HEK293T (cell line): ENCODE results near the gene SORBS1.
A peak's percentile ranks its signal among the peaks of the same experiment; 100 is the strongest.

Experiments used
- CTCF ChIA-PET: fragments of 350-600 bp; formaldehyde crosslinking; extraction: SDS; loops from one replicate; lab custom pipeline; 2021; ENCODE audit warnings: antibody characterized with exemption, inconsistent platforms; lab: Yijun Ruan, JAX
- POLR2A ChIA-PET: fragments of 350-600 bp; formaldehyde crosslinking; extraction: SDS; loops from one replicate; lab custom pipeline; 2020; ENCODE audit warnings: antibody characterized with exemption, inconsistent platforms; lab: Yijun Ruan, JAX
- DNase-seq: peaks from one replicate; pipeline ENCODE4 v3.0.0; 2012; ENCODE audit warnings: mixed read lengths; ENCODE audit errors: extremely low spot score
- ARNT ChIP-seq: fragments of 450-650 bp; IDR thresholded peaks from 2 replicates; pipeline ENCODE4 v1.6.1; 2017; ENCODE audit warnings: mild to moderate bottlenecking
- BHLHE40 ChIP-seq: fragments of 450-650 bp; IDR thresholded peaks from 2 replicates; pipeline ENCODE4 v1.6.1; 2016; ENCODE audit warnings: mild to moderate bottlenecking, moderate library complexity, borderline replicate concordance
- CTBP1 ChIP-seq: fragments of 450-650 bp; IDR thresholded peaks from 2 replicates; pipeline ENCODE4 v1.6.1; 2016; ENCODE audit warnings: borderline replicate concordance
- ELF4 ChIP-seq: fragments of 450-650 bp; IDR thresholded peaks from 2 replicates; pipeline ENCODE4 v1.6.1; 2017; ENCODE audit warnings: antibody characterized with exemption
- FOXA1 ChIP-seq: fragments of 450-650 bp; IDR thresholded peaks from 2 replicates; pipeline ENCODE4 v1.6.1; 2016; ENCODE audit warnings: mild to moderate bottlenecking
- FOXK2 ChIP-seq: fragments of 450-650 bp; IDR thresholded peaks from 2 replicates; pipeline ENCODE4 v1.6.1; 2016; ENCODE audit warnings: mild to moderate bottlenecking
- FOXM1 ChIP-seq: fragments of 450-650 bp; IDR thresholded peaks from 2 replicates; pipeline ENCODE4 v1.6.1; 2017; ENCODE audit warnings: mild to moderate bottlenecking, borderline replicate concordance
- HDGF ChIP-seq: fragments of 450-650 bp; IDR thresholded peaks from 2 replicates; pipeline ENCODE4 v1.6.1; 2017; ENCODE audit warnings: antibody characterized with exemption, borderline replicate concordance
- L3MBTL2 ChIP-seq: fragments of 450-650 bp; conservative IDR thresholded peaks from 2 replicates; pipeline ENCODE4 v1.6.1; 2016; ENCODE audit warnings: mild to moderate bottlenecking
- LEF1 ChIP-seq: fragments of 450-650 bp; IDR thresholded peaks from 2 replicates; pipeline ENCODE4 v1.6.1; 2017; ENCODE audit warnings: mild to moderate bottlenecking, borderline replicate concordance
- NFRKB ChIP-seq: fragments of 450-650 bp; IDR thresholded peaks from 2 replicates; pipeline ENCODE4 v1.6.1; 2016; ENCODE audit warnings: mild to moderate bottlenecking, moderate library complexity
- SP1 ChIP-seq: fragments of 450-650 bp; IDR thresholded peaks from 2 replicates; pipeline ENCODE4 v1.6.1; 2017
- SUZ12 ChIP-seq: fragments of 450-650 bp; IDR thresholded peaks from 2 replicates; pipeline ENCODE4 v1.6.1; 2016; ENCODE audit warnings: mild to moderate bottlenecking
- TARDBP ChIP-seq: fragments of 450-650 bp; IDR thresholded peaks from 2 replicates; pipeline ENCODE4 v1.6.1; 2016
- ZNF384 ChIP-seq: fragments of 450-650 bp; IDR thresholded peaks from 2 replicates; pipeline ENCODE4 v1.6.1; 2016
- TF ChIP-seq, protein P1 (sequence below): fragments of 450-650 bp; IDR thresholded peaks from 2 replicates; pipeline ENCODE4 v1.6.1; 2016

SORBS1 gene

DNA sequence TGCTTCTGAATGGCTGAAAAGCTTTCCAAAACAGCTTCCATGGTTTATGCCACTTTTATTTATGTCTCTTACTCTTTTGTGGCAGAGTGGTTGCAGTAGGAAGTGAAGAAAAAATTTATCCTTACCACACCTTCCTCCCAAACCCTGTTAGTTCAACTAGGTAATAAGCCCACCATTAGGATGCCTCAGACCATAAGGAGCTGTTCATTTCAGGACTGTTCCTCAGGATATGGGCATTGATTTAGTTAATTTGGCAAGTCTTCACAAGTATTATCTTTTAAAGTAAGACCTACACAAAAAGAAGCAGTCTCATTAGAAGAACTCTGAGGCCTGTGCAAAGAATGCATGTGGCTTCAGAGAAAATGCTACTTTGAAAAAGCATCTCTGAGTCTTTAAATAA lies 187.5 kb downstream of the SORBS1 start:
- DNase-seq = no peak
- POLR2A ChIA-PET = interaction anchor here (0.6 kb wide), 1 partner anchor 240 kb away, joined by 3 read pairs; no protein-coding TSS in a partner anchor
- CTCF ChIA-PET = interaction anchor here (0.5 to 5.4 kb wide), 15 partner anchors 10 to 744 kb away, joined by 3 to 68 read pairs (median 5); no protein-coding TSS in a partner anchor
- TF ChIP-seq ZNF384 = no peak
- TF ChIP-seq TARDBP = no peak
- TF ChIP-seq FOXA1 = no peak

GRCh38 chr10:95364342-95364741 lies 196.8 kb downstream of the SORBS1 start:
- no peak for TF ChIP-seq ARNT
- no peak for TF ChIP-seq HDGF
- no peak for TF ChIP-seq CTBP1
- TF ChIP-seq FOXK2 = no peak
- no peak for TF ChIP-seq L3MBTL2
- TF ChIP-seq LEF1 = no peak
- TF ChIP-seq ZNF384 = no peak
- TF ChIP-seq FOXM1 = no peak
- TF ChIP-seq ELF4 = no peak
- TF ChIP-seq NFRKB = no peak
- no peak for TF ChIP-seq SUZ12
- TF ChIP-seq, protein P1, sequence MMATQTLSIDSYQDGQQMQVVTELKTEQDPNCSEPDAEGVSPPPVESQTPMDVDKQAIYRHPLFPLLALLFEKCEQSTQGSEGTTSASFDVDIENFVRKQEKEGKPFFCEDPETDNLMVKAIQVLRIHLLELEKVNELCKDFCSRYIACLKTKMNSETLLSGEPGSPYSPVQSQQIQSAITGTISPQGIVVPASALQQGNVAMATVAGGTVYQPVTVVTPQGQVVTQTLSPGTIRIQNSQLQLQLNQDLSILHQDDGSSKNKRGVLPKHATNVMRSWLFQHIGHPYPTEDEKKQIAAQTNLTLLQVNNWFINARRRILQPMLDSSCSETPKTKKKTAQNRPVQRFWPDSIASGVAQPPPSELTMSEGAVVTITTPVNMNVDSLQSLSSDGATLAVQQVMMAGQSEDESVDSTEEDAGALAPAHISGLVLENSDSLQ = no peak
- no peak for TF ChIP-seq BHLHE40
- no peak for TF ChIP-seq SP1
- TF ChIP-seq FOXA1 = no peak
- TF ChIP-seq TARDBP = no peak
- ChIA-PET CTCF (interaction anchor here (0.7 to 6.8 kb wide), 6 partner anchors 10 to 181 kb away, joined by 3 to 54 read pairs (median 6); no protein-coding TSS in a partner anchor), POLR2A (no interaction called here)
- DNase-seq = no peak

- DNase-seq = peak; percentile 73
- CTCF ChIA-PET = interaction anchor here (0.6 to 6.8 kb wide), 15 partner anchors 9 to 277 kb away, joined by 3 to 54 read pairs (median 3); no protein-coding TSS in a partner anchor
- TF ChIP-seq ARNT = no peak
- TF ChIP-seq LEF1 = no peak
- no peak for TF ChIP-seq L3MBTL2
- no peak for TF ChIP-seq ZNF384
- no peak for TF ChIP-seq NFRKB
- TF ChIP-seq, protein P1 = no peak
- no peak for TF ChIP-seq FOXA1
- no peak for TF ChIP-seq TARDBP
- no peak for TF ChIP-seq SUZ12
- no peak for TF ChIP-seq BHLHE40
- no peak for TF ChIP-seq HDGF
- no peak for TF ChIP-seq SP1
- no peak for TF ChIP-seq FOXM1
- no peak for TF ChIP-seq ELF4
- POLR2A ChIA-PET = interaction anchor here (1.0 kb wide), 1 partner anchor 118 kb away, joined by 3 read pairs; no protein-coding TSS in a partner anchor
Observed at GRCh38 chr10:95363303-95363912, 197.8 kb downstream of the SORBS1 start.

GRCh38 chr10:95360122-95360714 lies 201.0 kb downstream of the SORBS1 start:
- DNase-seq = no peak
- TF ChIP-seq, protein P1 = no peak
- TF ChIP-seq FOXM1 (no peak), BHLHE40 (no peak), ELF4 (no peak), CTBP1 (no peak), SUZ12 (no peak), HDGF (no peak), ZNF384 (no peak), NFRKB (no peak), FOXK2 (no peak), LEF1 (no peak), ARNT (no peak), L3MBTL2 (no peak)
- POLR2A ChIA-PET = no interaction called here
- CTCF ChIA-PET = interaction anchor here (1.0 to 6.8 kb wide), 4 partner anchors 11 to 241 kb away, joined by 3 to 54 read pairs (median 14); no protein-coding TSS in a partner anchor

GRCh38 chr10:95359466-95359865 lies 201.7 kb downstream of the SORBS1 start:
- ChIA-PET CTCF (interaction anchor here (0.6 to 1.8 kb wide), 2 partner anchors 113 to 707 kb away, joined by 4 to 7 read pairs; no protein-coding TSS in a partner anchor), POLR2A (no interaction called here)
- DNase-seq = no peak
- no peak for TF ChIP-seq CTBP1
- TF ChIP-seq ARNT = no peak
- no peak for TF ChIP-seq FOXK2
- no peak for TF ChIP-seq FOXM1
